HCT116 (cell line): ENCODE data around the gene SHANK1. TPM values are rescaled to one million over a fixed set of nuclear protein-coding genes. Genes with fewer than 3 reads are reported as not detected.
A peak's percentile ranks its signal among the peaks of the same experiment; 100 is the strongest.

Source experiments
- ATAC-seq: fragments of 200-7000 bp; cut with Tn5 transposase; 2 replicates; pipeline ENCODE4 v1.9.1; 2020; ENCODE audit warnings: mild to moderate bottlenecking, moderate library complexity
- BruUV-seq: library from RNA; stranded (reverse); fragments of 400-500 nt; replicated peaks from 2 replicates; lab custom pipeline; 2021; lab: Mats Ljungman, UMichigan
- CTCF ChIA-PET: fragments of 300-600 bp; sonication (Branson Sonifier 250); formaldehyde crosslinking; loops from one replicate; lab custom pipeline; 2021; ENCODE audit warnings: antibody characterized with exemption; lab: Charles Lee
- POLR2A ChIA-PET: fragments of 300-600, 350-600 bp; sonication (Branson Sonifier 250); formaldehyde crosslinking; loops from one replicate; lab custom pipeline; 2021; ENCODE audit warnings: antibody characterized with exemption; lab: Charles Lee
- RAD21 ChIA-PET, 2 experiments: fragments of 300-600 bp; sonication (Branson Sonifier 250); formaldehyde crosslinking; loops; one replicate each; lab custom pipeline; 2023; ENCODE audit warnings: low total read pairs in 2 of 2; ENCODE audit not compliant: uncharacterized antibody in 2 of 2, unreplicated experiment in 2 of 2, low non-redundant PET in 1 of 2; lab: Charles Lee
- DNase-seq: peaks from one replicate; pipeline ENCODE4 v3.0.0-alpha.2; 2010; ENCODE audit warnings: low read depth, low spot score
- H2AFZ ChIP-seq: fragments of 200-600 bp; shearing (Covaris generic), sonication (generic); 2 replicates; pipeline ENCODE4 v1.6.1; 2017; ENCODE audit warnings: low read depth, mixed run types, mixed read lengths, antibody characterized with exemption, low read length; ENCODE audit not compliant: poor library complexity, severe bottlenecking
- H3K27ac ChIP-seq: 2 replicates; pipeline ENCODE4 v1.5.1; 2012; ENCODE audit warnings: low read depth, low read length
- H3K27me3 ChIP-seq: fragments of 200-600 bp; sonication (generic); 2 replicates; pipeline ENCODE4 v1.6.1; 2016; ENCODE audit warnings: mixed run types, low read length, mixed read lengths; ENCODE audit not compliant: insufficient read depth
- H3K36me3 ChIP-seq, 2 experiments: fragments of 200-500 bp in 1 of 2; fragments of 200-600 bp in 1 of 2; sonication (Bioruptor generic) in 1 of 2; sonication (generic) in 1 of 2; 2 replicates each; pipeline versions ENCODE4 v1.5.1 to v1.6.1; 2014 to 2016; ENCODE audit warnings: low read length in 2 of 2, inconsistent platforms in 1 of 2, mixed read lengths in 1 of 2, mixed run types in 1 of 2; ENCODE audit not compliant: insufficient read depth in 2 of 2, control insufficient read depth in 1 of 2
- H3K4me1 ChIP-seq, 2 experiments: fragments of 200-600 bp in 1 of 2; sonication (generic) in 1 of 2; 2 replicates each; pipeline versions ENCODE4 v1.5.1 to v1.6.1; 2012 to 2017; ENCODE audit warnings: low read length in 2 of 2, inconsistent platforms in 1 of 2, mild to moderate bottlenecking in 1 of 2, mixed read lengths in 1 of 2, mixed run types in 1 of 2, moderate library complexity in 1 of 2; ENCODE audit not compliant: insufficient read depth in 2 of 2, control insufficient read depth in 1 of 2
- H3K4me2 ChIP-seq: fragments of 200-600 bp; sonication (generic); 2 replicates; pipeline ENCODE4 v1.6.1; 2017; ENCODE audit warnings: mixed run types, low read length, mixed read lengths
- H3K4me3 ChIP-seq, 2 experiments: fragments of 200-600 bp in 1 of 2; sonication (generic) in 1 of 2; replicated peaks in 1 of 2; 2 replicates each; pipeline ENCODE4 v1.5.1; 2011 to 2016; ENCODE audit warnings: low read length in 2 of 2, control low read depth in 1 of 2, low read depth in 1 of 2, mild to moderate bottlenecking in 1 of 2, mixed read lengths in 1 of 2, mixed run types in 1 of 2
- H3K79me2 ChIP-seq: fragments of 200-600 bp; sonication (generic); 2 replicates; pipeline ENCODE4 v1.6.1; 2017; ENCODE audit warnings: mild to moderate bottlenecking, mixed run types, low read length, moderate library complexity, mixed read lengths; ENCODE audit not compliant: insufficient read depth
- H3K9ac ChIP-seq: fragments of 200-600 bp; sonication (generic); 2 replicates; pipeline ENCODE4 v1.6.1; 2016; ENCODE audit warnings: low read length, mixed read lengths
- H3K9me2 ChIP-seq: fragments of 200-600 bp; sonication (generic), shearing (Covaris generic); 2 replicates; pipeline ENCODE4 v1.6.1; 2017; ENCODE audit warnings: mixed run types, mild to moderate bottlenecking, moderate library complexity; ENCODE audit not compliant: insufficient read depth
- H3K9me3 ChIP-seq, 2 experiments: fragments of 200-500 bp in 1 of 2; fragments of 200-600 bp in 1 of 2; sonication (Bioruptor generic) in 1 of 2; sonication (generic) in 1 of 2; 2 replicates each; pipeline ENCODE4 v1.6.1; 2014 to 2017; ENCODE audit warnings: low read length in 2 of 2, mixed read lengths in 2 of 2, inconsistent platforms in 1 of 2, low read depth in 1 of 2, mild to moderate bottlenecking in 1 of 2, mixed run types in 1 of 2, moderate library complexity in 1 of 2; ENCODE audit not compliant: control insufficient read depth in 1 of 2, insufficient read depth in 1 of 2
- H4K20me1 ChIP-seq: fragments of 200-600 bp; sonication (generic), shearing (Covaris generic); 2 replicates; pipeline ENCODE4 v1.6.1; 2017; ENCODE audit warnings: mixed run types, mild to moderate bottlenecking, moderate library complexity; ENCODE audit not compliant: insufficient read depth
- ATF3 ChIP-seq: IDR thresholded peaks from 2 replicates; pipeline ENCODE4 v1.6.1; 2012
- CBX3 ChIP-seq: IDR thresholded peaks from 2 replicates; pipeline ENCODE4 v1.6.1; 2012; ENCODE audit warnings: low read depth
- CEBPB ChIP-seq: IDR thresholded peaks from 2 replicates; pipeline ENCODE4 v1.6.1; 2012; ENCODE audit warnings: low read depth
- CTCF ChIP-seq, 3 experiments: fragments of 200-600 bp in 1 of 3; sonication (generic) in 1 of 3; IDR thresholded peaks in 2 of 3; conservative IDR thresholded peaks in 1 of 3; 2 replicates each; pipeline ENCODE4 v1.5.1; 2012 to 2017; ENCODE audit warnings: low read depth in 2 of 3, low read length in 2 of 3, antibody characterized with exemption in 1 of 3, borderline replicate concordance in 1 of 3, control low read depth in 1 of 3, mild to moderate bottlenecking in 1 of 3, mixed read lengths in 1 of 3, mixed run types in 1 of 3, moderate library complexity in 1 of 3; ENCODE audit not compliant: insufficient read depth in 1 of 3
- EGR1 ChIP-seq: IDR thresholded peaks from 2 replicates; pipeline ENCODE4 v1.6.1; 2012; ENCODE audit warnings: low read depth
- ELF1 ChIP-seq: IDR thresholded peaks from 2 replicates; pipeline ENCODE4 v1.6.1; 2012; ENCODE audit warnings: low read depth, borderline replicate concordance
- EZH2 ChIP-seq: fragments of 200-600 bp; sonication (generic); IDR thresholded peaks from 2 replicates; pipeline ENCODE4 v1.6.1; 2017; ENCODE audit warnings: antibody characterized with exemption, mixed run types
- EZH2phosphoT487 ChIP-seq: fragments of 200-600 bp; IDR thresholded peaks from 2 replicates; pipeline ENCODE4 v1.6.1; 2018; ENCODE audit warnings: antibody characterized with exemption, borderline replicate concordance
- FOSL1 ChIP-seq: IDR thresholded peaks from 2 replicates; pipeline ENCODE4 v1.6.1; 2012; ENCODE audit warnings: low read depth
- JUND ChIP-seq: IDR thresholded peaks from 2 replicates; pipeline ENCODE4 v1.6.1; 2012
- MAX ChIP-seq: IDR thresholded peaks from 2 replicates; pipeline ENCODE4 v1.6.1; 2012
- POLR2A ChIP-seq: IDR thresholded peaks from 2 replicates; pipeline ENCODE4 v1.7.0; 2011; ENCODE audit warnings: borderline replicate concordance; ENCODE audit not compliant: insufficient read depth, insufficient read length; ENCODE audit errors: extremely low read depth
- POLR2AphosphoS5 ChIP-seq: IDR thresholded peaks from 2 replicates; pipeline ENCODE4 v1.6.1; 2011; ENCODE audit warnings: mild to moderate bottlenecking, low read depth, low read length, moderate library complexity
- REST ChIP-seq: IDR thresholded peaks from 2 replicates; pipeline ENCODE4 v1.6.1; 2012; ENCODE audit warnings: low read depth
- SIN3A ChIP-seq: IDR thresholded peaks from 2 replicates; pipeline ENCODE4 v1.6.1; 2012; ENCODE audit warnings: low read depth
- SP1 ChIP-seq: IDR thresholded peaks from 2 replicates; pipeline ENCODE4 v1.6.1; 2012; ENCODE audit warnings: low read depth
- SRF ChIP-seq: IDR thresholded peaks from 2 replicates; pipeline ENCODE4 v1.6.1; 2012; ENCODE audit warnings: low read depth
- TCF7L2 ChIP-seq: IDR thresholded peaks from 2 replicates; pipeline ENCODE4 v1.7.0; 2011; ENCODE audit warnings: borderline replicate concordance, inconsistent platforms; ENCODE audit not compliant: insufficient read depth, insufficient read length; ENCODE audit errors: extremely low read depth
- YY1 ChIP-seq: IDR thresholded peaks from 2 replicates; pipeline ENCODE4 v1.6.1; 2011; ENCODE audit warnings: low read length, low read depth, moderate library complexity, mild to moderate bottlenecking; ENCODE audit not compliant: insufficient replicate concordance; ENCODE audit errors: extremely low read depth
- ZFX ChIP-seq: fragments of 450-650 bp; IDR thresholded peaks from 2 replicates; pipeline ENCODE4 v1.6.1; 2017
- intact Hi-C: fragments of 100-400 bp; cut with micrococcal nuclease; formaldehyde crosslinking; loops from 2 replicates; pipeline ENCODE4 v1.10.0; 2022
- total RNA-seq: library from RNA; stranded (reverse); gene quantifications from one replicate; pipeline ENCODE4 v1.2.1, GENCODE V29; 2021; ENCODE audit not compliant: unreplicated experiment

Gene SHANK1
- total RNA-seq, 1 experiment from 2014 or later, result 3.0 TPM

GRCh38 chr19:50724522-50725217 is 5.1 kb upstream of the SHANK1 start:
- H3K4me3 ChIP-seq, result peak overlapping the region; percentile 89 to 93
- H3K27me3 ChIP-seq, result no peaks in the 10 kb centered on the region
- DNase-seq (peak; percentile 99), ATAC-seq (peak; percentile 89)
- ChIA-PET RAD21 (interaction anchor here (0.6 to 1.6 kb wide), 8 partner anchors 20 to 198 kb away, joined by 3 to 16 read pairs (median 4); no protein-coding TSS in a partner anchor), POLR2A (interaction anchor here (0.6 to 1.6 kb wide), 13 partner anchors 10 to 617 kb away, joined by 3 to 6 read pairs (median 4); no protein-coding TSS in a partner anchor), CTCF (interaction anchor here (0.6 to 2.0 kb wide), 23 partner anchors 10 to 372 kb away, joined by 3 to 45 read pairs (median 6); no protein-coding TSS in a partner anchor)
- no peak overlapping the region for H2AFZ ChIP-seq
- no peaks in the 10 kb centered on the region for H4K20me1 ChIP-seq
- H3K36me3 ChIP-seq, result no peaks in the 10 kb centered on the region
- no peaks in the 10 kb centered on the region for H3K9me3 ChIP-seq
- intact Hi-C loops, result loop anchor here (5.0 kb wide), 1 partner anchor 58 kb away; no protein-coding TSS in a partner anchor
- peaks cover 16% of the 10 kb centered on the region for H3K79me2 ChIP-seq
- H3K9ac ChIP-seq, result peak overlapping the region; percentile 92
- peaks cover 18 to 41% of the 10 kb centered on the region in 2 experiments; a peak in 3 of 4 replicates for H3K4me1 ChIP-seq
- H3K9me2 ChIP-seq, result no peaks in the 10 kb centered on the region
- BruUV-seq, result no TSS peak
- H3K4me2 ChIP-seq, result peak overlapping the region; percentile 97
- peak overlapping the region; percentile 75 for H3K27ac ChIP-seq
- TF ChIP-seq TCF7L2, result no peak
- no peak for TF ChIP-seq REST
- peak; percentile 62 for TF ChIP-seq POLR2A
- TF ChIP-seq YY1, result peak; percentile 58
- peak; percentile 89 for TF ChIP-seq MAX
- no peak for TF ChIP-seq SIN3A
- TF ChIP-seq FOSL1, result no peak
- TF ChIP-seq EZH2, result no peak
- TF ChIP-seq EGR1, result peak; percentile 95
- peak; percentile 10; the same call in 1 of the 2 replicates for TF ChIP-seq CBX3
- TF ChIP-seq EZH2phosphoT487, result no peak
- no peak for TF ChIP-seq JUND
- TF ChIP-seq ATF3, result no peak
- no peak for TF ChIP-seq ELF1
- TF ChIP-seq SP1, result peak; percentile 71
- peak; percentile 82 to 98 (median 91) for TF ChIP-seq CTCF (IDR thresholded peaks at IDR 0.05 in 2 of 3, conservative IDR thresholded peaks at IDR 0.05 in 1 of 3; ENCODE audit: borderline replicate concordance in 1 of 3, insufficient read depth in 1 of 3, low read depth in 2 of 3, low read length in 2 of 3)
- peak; percentile 94 for TF ChIP-seq POLR2AphosphoS5
- no peak for TF ChIP-seq SRF
- no peak for TF ChIP-seq ZFX
- TF ChIP-seq CEBPB, result no peak
